Mesenchymal stem cell (in vitro differentiated cells and primary cell): ENCODE results near the gene PTH2. TPM values are rescaled to one million over a fixed set of nuclear protein-coding genes. Genes with fewer than 3 reads are reported as not detected.
A peak's percentile ranks its signal among the peaks of the same experiment; 100 is the strongest.

Source experiments
- DNase-seq: peaks from one replicate; pipeline ENCODE4 v3.0.0-alpha.2; 2013
- H2AFZ ChIP-seq: one replicate; pipeline ENCODE4 v1.6.1; 2013; ENCODE audit warnings: low read depth, mild to moderate bottlenecking, control low read depth, inconsistent platforms, low read length, moderate library complexity
- H2AK5ac ChIP-seq: 2 replicates; pipeline ENCODE4 v1.6.1; 2013; ENCODE audit warnings: low read length, moderate library complexity, mild to moderate bottlenecking, inconsistent platforms; ENCODE audit not compliant: severe bottlenecking
- H2BK120ac ChIP-seq: one replicate; pipeline ENCODE4 v1.6.1; 2013; ENCODE audit warnings: low read depth, mild to moderate bottlenecking, inconsistent platforms, low read length, moderate library complexity
- H2BK12ac ChIP-seq, 2 experiments: one replicate each; pipeline ENCODE4 v1.6.1; 2013; ENCODE audit warnings: inconsistent platforms in 2 of 2, low read length in 2 of 2, mild to moderate bottlenecking in 2 of 2, moderate library complexity in 2 of 2, control low read depth in 1 of 2
- H2BK15ac ChIP-seq: one replicate; pipeline ENCODE4 v1.6.1; 2013; ENCODE audit warnings: mild to moderate bottlenecking, low read depth, inconsistent platforms; ENCODE audit not compliant: poor library complexity, severe bottlenecking
- H2BK5ac ChIP-seq: 2 replicates; pipeline ENCODE4 v1.6.1; 2013; ENCODE audit warnings: low read depth, mild to moderate bottlenecking, low read length, control low read depth, inconsistent platforms; ENCODE audit not compliant: poor library complexity, severe bottlenecking
- H3K14ac ChIP-seq, 2 experiments: one replicate each; pipeline ENCODE4 v1.6.1; 2013; ENCODE audit warnings: inconsistent platforms in 2 of 2, low read length in 2 of 2, control low read depth in 1 of 2, mild to moderate bottlenecking in 1 of 2, moderate library complexity in 1 of 2
- H3K18ac ChIP-seq, 2 experiments: one replicate each; pipeline ENCODE4 v1.6.1; 2013; ENCODE audit warnings: inconsistent platforms in 2 of 2, low read length in 2 of 2, control low read depth in 1 of 2, low read depth in 1 of 2, mild to moderate bottlenecking in 1 of 2
- H3K23ac ChIP-seq, 2 experiments: one replicate each; pipeline ENCODE4 v1.6.1; 2013; ENCODE audit warnings: inconsistent platforms in 2 of 2, low read length in 2 of 2, mild to moderate bottlenecking in 2 of 2, moderate library complexity in 2 of 2, control low read depth in 1 of 2
- H3K27ac ChIP-seq: 2 replicates; pipeline ENCODE4 v1.5.1; 2013; ENCODE audit warnings: mild to moderate bottlenecking, moderate library complexity, low read length, control low read depth, inconsistent platforms; ENCODE audit not compliant: poor library complexity, severe bottlenecking
- H3K27me3 ChIP-seq, 2 experiments: 2 replicates each; pipeline versions ENCODE4 v1.6.1 to v1.7.0; 2013; ENCODE audit warnings: low read length in 2 of 2, mild to moderate bottlenecking in 2 of 2, moderate library complexity in 2 of 2, control low read depth in 1 of 2, inconsistent platforms in 1 of 2; ENCODE audit not compliant: control insufficient read depth in 1 of 2, insufficient read depth in 1 of 2
- H3K36me3 ChIP-seq, 2 experiments: 2 replicates each; pipeline versions ENCODE4 v1.6.1 to v1.7.0; 2013; ENCODE audit warnings: low read length in 2 of 2, control low read depth in 1 of 2, inconsistent platforms in 1 of 2, low read depth in 1 of 2, mild to moderate bottlenecking in 1 of 2; ENCODE audit not compliant: insufficient read depth in 2 of 2, control insufficient read depth in 1 of 2
- H3K4ac ChIP-seq, 2 experiments: one replicate each; pipeline ENCODE4 v1.6.1; 2013; ENCODE audit warnings: inconsistent platforms in 2 of 2, low read length in 2 of 2, mild to moderate bottlenecking in 2 of 2, moderate library complexity in 2 of 2, control low read depth in 1 of 2, low read depth in 1 of 2
- H3K4me1 ChIP-seq: 2 replicates; pipeline ENCODE4 v1.6.1; 2013; ENCODE audit warnings: low read depth, low read length, control low read depth; ENCODE audit not compliant: control insufficient read depth, insufficient read depth
- H3K4me2 ChIP-seq: 2 replicates; pipeline ENCODE4 v1.6.1; 2013; ENCODE audit warnings: low read length, mild to moderate bottlenecking, inconsistent platforms; ENCODE audit not compliant: poor library complexity, severe bottlenecking
- H3K4me3 ChIP-seq, 2 experiments: 2 replicates each; pipeline versions ENCODE4 v1.5.1 to v1.7.0; 2013; ENCODE audit warnings: low read length in 2 of 2, mild to moderate bottlenecking in 2 of 2, control low read depth in 1 of 2, low read depth in 1 of 2; ENCODE audit not compliant: insufficient read depth in 1 of 2
- H3K79me1 ChIP-seq: replicated peaks from 2 replicates; pipeline ENCODE4 v1.6.1; 2013; ENCODE audit warnings: mild to moderate bottlenecking, control low read depth, low read length, inconsistent platforms; ENCODE audit not compliant: poor library complexity, severe bottlenecking
- H3K9ac ChIP-seq: 2 replicates; pipeline ENCODE4 v1.7.0; 2013; ENCODE audit warnings: mild to moderate bottlenecking, low read length, moderate library complexity
- H3K9me3 ChIP-seq: 2 replicates; pipeline ENCODE4 v1.7.0; 2013; ENCODE audit warnings: mild to moderate bottlenecking, low read length; ENCODE audit not compliant: control insufficient read depth
- H4K8ac ChIP-seq: one replicate; pipeline ENCODE4 v1.6.1; 2013; ENCODE audit warnings: inconsistent platforms, mild to moderate bottlenecking, low read length, moderate library complexity
- H4K91ac ChIP-seq: one replicate; pipeline ENCODE4 v1.6.1; 2013; ENCODE audit warnings: mild to moderate bottlenecking, low read length, inconsistent platforms
- WGBS: methylation state at CpG from one replicate; pipeline ENCODE4 v1.1.7; 2013; ENCODE audit warnings: mixed read lengths; 5-methylcytosine and 5-hydroxymethylcytosine counted together
- polyA plus RNA-seq, 2 experiments: library from polyadenylated mRNA; stranded (reverse); fragments of 200-250 nt; gene quantifications; one replicate each; pipeline ENCODE4 v1.2.3, GENCODE V29; 2013

The PTH2 gene
- polyA plus RNA-seq (2013, experiment 1 of 2) = not detected
- polyA plus RNA-seq (2013, experiment 2 of 2) = not detected

DNA sequence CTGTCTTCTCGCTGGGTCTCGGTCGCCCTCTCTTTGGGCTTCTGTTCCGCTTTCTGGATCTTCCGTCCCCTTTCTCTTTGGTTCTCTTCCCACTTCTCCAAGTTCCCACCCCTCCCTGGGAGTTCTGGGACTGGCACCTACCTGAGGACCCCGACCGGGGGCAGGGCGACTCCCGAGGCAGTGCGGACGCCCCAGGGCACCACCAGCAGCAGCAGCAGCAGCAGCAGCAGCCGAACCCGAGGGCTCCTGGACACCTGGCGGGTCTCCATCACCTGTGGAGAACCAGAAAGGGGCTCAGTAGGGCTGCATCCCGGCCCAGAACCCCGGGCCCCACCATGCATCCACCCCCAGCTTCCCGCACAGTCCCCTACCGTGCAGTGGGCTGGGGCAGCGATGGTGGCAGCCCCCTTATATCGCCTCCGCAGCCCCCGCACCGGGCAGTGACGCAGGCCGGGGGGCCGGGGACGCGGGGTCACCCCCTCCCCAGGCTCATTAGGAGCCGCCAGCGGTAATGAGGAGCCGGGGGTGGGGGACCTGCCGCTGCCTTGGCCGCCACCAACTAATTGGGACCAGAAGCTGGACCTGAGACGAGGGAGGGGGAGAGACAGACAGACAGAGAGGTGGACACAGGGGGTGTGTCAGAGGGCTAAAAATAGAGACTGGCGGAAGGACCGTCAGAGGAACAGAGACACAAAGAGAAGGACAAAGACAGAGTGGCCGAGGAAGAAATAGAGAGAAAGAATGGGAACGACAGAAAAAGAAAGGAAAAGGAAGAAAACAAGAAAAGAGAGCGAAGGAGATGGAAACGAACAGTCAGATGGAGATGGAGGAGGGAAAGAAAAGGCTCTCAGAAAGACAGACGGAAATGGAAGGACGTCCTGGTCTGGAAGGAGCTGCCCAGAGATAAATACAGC, at the start of gene PTH2:
TSS of gene PTH2 (minus strand) at position 371 of the 914 bp plus-strand sequence. CDS start at position 269, 102 bp downstream.
- Histone ChIP-seq H3K4me2 (peak within 1 kb of the TSS; percentile 31), H3K9ac (no peak within 1 kb of the TSS), H2BK120ac (no peak within 1 kb of the TSS), H3K36me3 (no peaks in the 10 kb centered on the region), H3K14ac (no peak within 1 kb of the TSS), H2BK12ac (no peak within 1 kb of the TSS), H2AK5ac (no peak within 1 kb of the TSS), H3K4me3 (no peak within 1 kb of the TSS), H3K18ac (no peak within 1 kb of the TSS), H3K4me1 (peaks cover 21% of the 10 kb centered on the region), H3K4ac (no peak within 1 kb of the TSS), H3K27me3 (peaks cover 88 to 97% of the 10 kb centered on the region in 2 experiments), H2BK5ac (no peak within 1 kb of the TSS), H2AFZ (no peak within 1 kb of the TSS), H3K79me1 (no peaks in the 10 kb centered on the region), H2BK15ac (no peak within 1 kb of the TSS), H3K23ac (no peak within 1 kb of the TSS), H3K27ac (no peak within 1 kb of the TSS), H4K8ac (no peak within 1 kb of the TSS), H3K9me3 (no peaks in the 10 kb centered on the region), H4K91ac (no peak within 1 kb of the TSS)
- no peak for DNase-seq
- 26% methylated on average over 42 of the region's 42 CpGs for WGBS

- no peak overlapping the region for H3K4ac ChIP-seq
- peaks cover 0 to 22% of the 10 kb centered on the region in 2 experiments for H3K36me3 ChIP-seq
- H3K4me2 ChIP-seq = no peak overlapping the region
- H2AFZ ChIP-seq = no peak overlapping the region
- no peak overlapping the region for H2BK120ac ChIP-seq
- no peak overlapping the region for H3K4me3 ChIP-seq
- no peaks in the 10 kb centered on the region for H3K79me1 ChIP-seq
- H3K27ac ChIP-seq = no peak overlapping the region
- WGBS = 81% methylated on average over 9 of the region's 9 CpGs
- peaks cover 0 to 7% of the 10 kb centered on the region in 2 experiments for H3K27me3 ChIP-seq
- DNase-seq = no peak
- no peak overlapping the region for H3K18ac ChIP-seq
- no peak overlapping the region for H4K8ac ChIP-seq
- H2BK5ac ChIP-seq = no peak overlapping the region
- no peak overlapping the region for H3K23ac ChIP-seq
- no peak overlapping the region for H4K91ac ChIP-seq
- H3K9me3 ChIP-seq = no peaks in the 10 kb centered on the region
- no peak overlapping the region for H3K9ac ChIP-seq
- peak overlapping the region in 1 of 2 experiments; percentile 38 for H2BK12ac ChIP-seq
- no peak overlapping the region for H3K14ac ChIP-seq
- peaks cover 11% of the 10 kb centered on the region for H3K4me1 ChIP-seq
- no peak overlapping the region for H2AK5ac ChIP-seq
- no peak overlapping the region for H2BK15ac ChIP-seq
Measured at GRCh38 chr19:49472936-49473335, 49.7 kb upstream of the PTH2 start.

- no peak overlapping the region for H2AFZ ChIP-seq
- H3K4ac ChIP-seq = no peak overlapping the region
- H3K4me3 ChIP-seq = no peak overlapping the region
- DNase-seq = no peak
- H2BK12ac ChIP-seq = no peak overlapping the region
- H3K23ac ChIP-seq = no peak overlapping the region
- H3K4me1 ChIP-seq = peaks cover 11% of the 10 kb centered on the region
- H2BK5ac ChIP-seq = no peak overlapping the region
- H3K27ac ChIP-seq = no peak overlapping the region
- H3K79me1 ChIP-seq = no peaks in the 10 kb centered on the region
- no peak overlapping the region for H3K4me2 ChIP-seq
- no peak overlapping the region for H3K18ac ChIP-seq
- H3K9me3 ChIP-seq = no peaks in the 10 kb centered on the region
- peaks cover 0 to 7% of the 10 kb centered on the region in 2 experiments for H3K27me3 ChIP-seq
- H4K8ac ChIP-seq = no peak overlapping the region
- no peak overlapping the region for H3K9ac ChIP-seq
- WGBS = 97% methylated on average over 8 of the region's 8 CpGs
- H3K14ac ChIP-seq = no peak overlapping the region
- no peak overlapping the region for H2AK5ac ChIP-seq
- no peak overlapping the region for H2BK15ac ChIP-seq
- no peak overlapping the region for H4K91ac ChIP-seq
- no peak overlapping the region for H2BK120ac ChIP-seq
- peaks cover 0 to 36% of the 10 kb centered on the region in 2 experiments for H3K36me3 ChIP-seq
Measured at GRCh38 chr19:49470615-49470978, 47.4 kb upstream of the PTH2 start.

DNA sequence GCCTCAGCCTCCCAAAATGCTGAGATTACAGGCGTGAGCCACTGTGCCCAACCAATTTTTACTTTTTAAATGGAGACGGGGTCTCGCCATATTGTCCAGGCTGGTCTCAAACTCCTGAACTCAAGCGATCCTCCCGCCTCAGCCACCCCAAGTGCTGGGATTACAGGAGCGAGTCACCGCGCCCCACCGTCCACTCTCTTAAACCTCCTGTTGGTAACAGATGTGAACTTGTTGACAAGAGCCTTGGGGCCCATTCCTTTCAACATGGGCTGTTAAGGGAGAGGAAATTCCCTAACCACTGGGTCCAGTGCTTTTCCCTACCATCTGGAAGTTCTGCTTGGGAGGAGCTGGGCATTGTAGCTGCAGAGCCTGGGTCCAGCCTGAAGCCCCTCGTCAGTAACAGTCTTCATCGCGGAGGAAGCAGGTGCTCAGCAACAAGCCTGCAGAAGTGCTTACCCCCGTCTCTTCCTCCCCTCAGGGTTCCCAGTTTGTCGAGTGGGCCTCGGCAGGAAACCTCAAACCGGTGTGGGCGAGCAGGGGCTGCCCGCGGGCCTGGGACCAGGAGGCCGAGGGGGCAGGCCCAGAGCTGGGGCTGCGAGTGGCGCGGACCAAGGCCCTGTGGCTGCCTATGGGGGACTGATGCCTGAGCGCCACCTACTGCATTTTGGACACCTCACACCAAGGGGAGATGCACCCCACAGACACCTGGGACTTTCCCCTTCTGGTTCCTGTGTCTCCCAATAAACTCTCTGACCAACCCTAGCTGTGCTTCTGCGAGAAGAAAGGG, 46.8 kb upstream of the PTH2 start:
- Histone ChIP-seq H3K27ac (no peak overlapping the region), H2BK120ac (no peak overlapping the region), H2BK5ac (no peak overlapping the region), H4K91ac (no peak overlapping the region), H3K9ac (no peak overlapping the region), H2AFZ (no peak overlapping the region), H3K4ac (no peak overlapping the region), H3K79me1 (no peaks in the 10 kb centered on the region), H3K14ac (no peak overlapping the region), H3K9me3 (no peaks in the 10 kb centered on the region), H3K36me3 (peaks cover 3 to 42% of the 10 kb centered on the region in 2 experiments), H2AK5ac (no peak overlapping the region), H3K18ac (no peak overlapping the region), H3K27me3 (peaks cover 0 to 7% of the 10 kb centered on the region in 2 experiments), H2BK15ac (no peak overlapping the region), H3K4me3 (no peak overlapping the region), H4K8ac (no peak overlapping the region), H2BK12ac (peak overlapping the region in 1 of 2 experiments; percentile 24), H3K4me2 (no peak overlapping the region), H3K23ac (no peak overlapping the region), H3K4me1 (peaks cover 11% of the 10 kb centered on the region)
- 96% methylated on average over 25 of the region's 25 CpGs for whole genome bisulfite sequencing
- DNase-seq = peak; percentile 42
